ENCODE results near the gene RYR2.

- TF ChIP-seq POLR2A (IDR thresholded peaks at IDR 0.05) (no peak), POLR2AphosphoS5 (IDR thresholded peaks at IDR 0.05) (no peak), CTCF (IDR thresholded peaks at IDR 0.05) (no peak)
Observed at GRCh38 chr1:237779356-237779755, 737.4 kb downstream of the RYR2 start.
